DOHH2 (cell line): ENCODE data around the gene TMEM72.

Experiments
- CTCF ChIP-seq: fragments of 200-600 bp; sonication (generic); IDR thresholded peaks from one replicate; pipeline ENCODE4 v1.5.1; 2014; ENCODE audit warnings: antibody characterized with exemption, mild to moderate bottlenecking, low read depth, low read length; ENCODE audit not compliant: poor library complexity, severe bottlenecking
- EZH2phosphoT487 ChIP-seq: fragments of 200-600 bp; sonication (generic); IDR thresholded peaks from 2 replicates; pipeline ENCODE4 v1.6.1; 2017; ENCODE audit warnings: borderline replicate concordance, mild to moderate bottlenecking, antibody characterized with exemption, low read length, moderate library complexity, mixed read lengths

- TF ChIP-seq CTCF (no peak), EZH2phosphoT487 (no peak)
Measured at GRCh38 chr10:44902941-44903545, 8.1 kb upstream of the TMEM72 start.
